Hepatocyte (in vitro differentiated cells): Measurements from ENCODE around the gene MGLL.

ENCODE experiments used
- CTCF ChIP-seq: fragments of 200-600 bp; sonication (generic); IDR thresholded peaks from 2 replicates; pipeline ENCODE4 v1.5.1; 2016; ENCODE audit warnings: antibody characterized with exemption, mild to moderate bottlenecking; ENCODE audit not compliant: poor library complexity
- EZH2 ChIP-seq: fragments of 200-600 bp; sonication (generic); IDR thresholded peaks from 2 replicates; pipeline ENCODE4 v1.6.1; 2016; ENCODE audit warnings: antibody characterized with exemption, mild to moderate bottlenecking, borderline replicate concordance

GRCh38 chr3:127698691-127699415 is 123.5 kb downstream of the MGLL start:
- no peak for TF ChIP-seq CTCF
- no peak for TF ChIP-seq EZH2
